MM.1S (cell line): ENCODE measurements around the gene PIK3R3.

Experiments used
- EZH2 ChIP-seq: fragments of 300-600 bp; sonication (generic); optimal IDR thresholded peaks from 2 replicates; pipeline ENCODE3; 2017; ENCODE audit warnings: low read depth, mild to moderate bottlenecking, antibody characterized with exemption, low read length, mixed read lengths
- TF ChIP-seq, protein P1 (sequence below): fragments of 300-600 bp; sonication (generic); IDR thresholded peaks from 2 replicates; pipeline ENCODE4 v1.5.1; 2016; ENCODE audit warnings: antibody characterized with exemption, low read length, mixed read lengths

DNA sequence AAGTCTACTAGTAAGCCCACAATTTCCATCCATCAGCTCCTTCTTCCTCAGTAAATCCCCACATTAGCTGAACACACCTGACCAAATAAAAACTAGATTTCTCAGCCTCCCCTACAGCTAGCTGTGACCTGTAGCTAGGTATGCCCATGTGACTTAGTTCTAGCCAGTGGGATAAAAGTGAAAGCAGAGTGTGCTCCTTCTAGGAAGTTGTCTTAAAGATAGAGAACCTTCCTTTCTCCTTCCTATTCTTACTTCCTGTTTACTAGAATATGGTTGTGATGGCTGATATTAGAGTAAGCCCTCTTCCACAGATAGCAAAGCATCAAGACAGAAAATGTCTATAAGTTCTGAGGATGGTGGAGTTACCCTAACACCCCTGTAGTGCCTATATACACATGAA, 67.0 kb downstream of the PIK3R3 start:
- TF ChIP-seq, protein P1, sequence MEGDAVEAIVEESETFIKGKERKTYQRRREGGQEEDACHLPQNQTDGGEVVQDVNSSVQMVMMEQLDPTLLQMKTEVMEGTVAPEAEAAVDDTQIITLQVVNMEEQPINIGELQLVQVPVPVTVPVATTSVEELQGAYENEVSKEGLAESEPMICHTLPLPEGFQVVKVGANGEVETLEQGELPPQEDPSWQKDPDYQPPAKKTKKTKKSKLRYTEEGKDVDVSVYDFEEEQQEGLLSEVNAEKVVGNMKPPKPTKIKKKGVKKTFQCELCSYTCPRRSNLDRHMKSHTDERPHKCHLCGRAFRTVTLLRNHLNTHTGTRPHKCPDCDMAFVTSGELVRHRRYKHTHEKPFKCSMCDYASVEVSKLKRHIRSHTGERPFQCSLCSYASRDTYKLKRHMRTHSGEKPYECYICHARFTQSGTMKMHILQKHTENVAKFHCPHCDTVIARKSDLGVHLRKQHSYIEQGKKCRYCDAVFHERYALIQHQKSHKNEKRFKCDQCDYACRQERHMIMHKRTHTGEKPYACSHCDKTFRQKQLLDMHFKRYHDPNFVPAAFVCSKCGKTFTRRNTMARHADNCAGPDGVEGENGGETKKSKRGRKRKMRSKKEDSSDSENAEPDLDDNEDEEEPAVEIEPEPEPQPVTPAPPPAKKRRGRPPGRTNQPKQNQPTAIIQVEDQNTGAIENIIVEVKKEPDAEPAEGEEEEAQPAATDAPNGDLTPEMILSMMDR = no peak
- TF ChIP-seq EZH2 = no peak
